ENCODE data around the gene RPE65. TPM values are rescaled to one million over a fixed set of nuclear protein-coding genes. Genes with fewer than 3 reads are reported as not detected.

Gene RPE65
- total RNA-seq, 4 donors from 2014 or later: not detected

DNA sequence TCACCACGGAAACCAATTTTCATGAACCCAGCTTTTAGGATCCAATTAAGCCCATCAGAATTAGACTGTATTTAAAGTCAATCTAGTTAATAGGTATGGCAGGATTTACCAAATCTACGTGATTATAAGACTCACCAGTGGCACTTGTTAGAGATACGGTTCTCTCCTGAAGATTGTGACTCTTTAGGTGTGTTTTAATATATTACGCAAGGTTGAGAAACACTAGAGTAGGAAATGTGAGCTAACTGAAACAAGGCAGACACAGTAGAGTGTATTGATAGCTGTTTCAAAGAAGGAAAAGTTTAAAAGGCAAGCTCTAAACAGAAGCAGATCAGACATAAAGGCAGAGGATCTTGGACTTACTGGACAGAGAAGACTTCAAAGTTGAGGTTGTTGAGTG, 11.2 kb upstream of the RPE65 start:
- no peaks in the 10 kb centered on the region for H3K27me3 ChIP-seq
- no peaks in the 10 kb centered on the region for H3K36me3 ChIP-seq
- H3K27ac ChIP-seq: no peak overlapping the region
- H3K4me1 ChIP-seq: no peaks in the 10 kb centered on the region
- no peak for DNase-seq
- H3K9me3 ChIP-seq: no peaks in the 10 kb centered on the region
- H3K4me3 ChIP-seq: no peak overlapping the region
- TF ChIP-seq, protein P1, sequence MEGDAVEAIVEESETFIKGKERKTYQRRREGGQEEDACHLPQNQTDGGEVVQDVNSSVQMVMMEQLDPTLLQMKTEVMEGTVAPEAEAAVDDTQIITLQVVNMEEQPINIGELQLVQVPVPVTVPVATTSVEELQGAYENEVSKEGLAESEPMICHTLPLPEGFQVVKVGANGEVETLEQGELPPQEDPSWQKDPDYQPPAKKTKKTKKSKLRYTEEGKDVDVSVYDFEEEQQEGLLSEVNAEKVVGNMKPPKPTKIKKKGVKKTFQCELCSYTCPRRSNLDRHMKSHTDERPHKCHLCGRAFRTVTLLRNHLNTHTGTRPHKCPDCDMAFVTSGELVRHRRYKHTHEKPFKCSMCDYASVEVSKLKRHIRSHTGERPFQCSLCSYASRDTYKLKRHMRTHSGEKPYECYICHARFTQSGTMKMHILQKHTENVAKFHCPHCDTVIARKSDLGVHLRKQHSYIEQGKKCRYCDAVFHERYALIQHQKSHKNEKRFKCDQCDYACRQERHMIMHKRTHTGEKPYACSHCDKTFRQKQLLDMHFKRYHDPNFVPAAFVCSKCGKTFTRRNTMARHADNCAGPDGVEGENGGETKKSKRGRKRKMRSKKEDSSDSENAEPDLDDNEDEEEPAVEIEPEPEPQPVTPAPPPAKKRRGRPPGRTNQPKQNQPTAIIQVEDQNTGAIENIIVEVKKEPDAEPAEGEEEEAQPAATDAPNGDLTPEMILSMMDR (IDR thresholded peaks at IDR 0.05): no peak
- no peak for TF ChIP-seq POLR2A (IDR thresholded peaks at IDR 0.05)

DNA sequence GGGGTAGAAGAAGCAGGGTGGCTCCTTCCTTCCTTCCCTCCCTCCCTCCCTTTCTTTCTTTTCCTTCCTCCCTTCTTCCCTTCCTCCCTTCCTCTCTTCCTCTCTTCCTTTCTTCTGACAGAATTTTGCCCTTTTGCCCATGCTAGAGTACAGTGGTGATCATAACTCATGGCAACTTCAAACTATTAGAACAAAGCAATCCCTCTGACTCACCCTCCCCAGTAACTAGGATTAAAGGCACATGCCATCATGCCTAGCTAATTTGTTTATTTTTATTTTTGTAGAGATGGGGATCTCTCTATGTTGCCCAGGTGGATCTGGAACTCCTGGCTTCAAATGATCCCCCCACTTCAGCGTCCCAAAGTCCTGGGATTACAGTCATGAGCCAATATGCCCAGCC, 10.0 kb upstream of the RPE65 start:
- H3K4me1 ChIP-seq: no peaks in the 10 kb centered on the region
- DNase-seq: no peak
- H3K36me3 ChIP-seq: no peaks in the 10 kb centered on the region
- TF ChIP-seq, protein P1 (IDR thresholded peaks at IDR 0.05): no peak
- no peak for TF ChIP-seq POLR2A (IDR thresholded peaks at IDR 0.05)
- no peak overlapping the region for H3K4me3 ChIP-seq
- no peaks in the 10 kb centered on the region for H3K9me3 ChIP-seq
- H3K27me3 ChIP-seq: no peaks in the 10 kb centered on the region
- H3K27ac ChIP-seq: no peak overlapping the region

DNA sequence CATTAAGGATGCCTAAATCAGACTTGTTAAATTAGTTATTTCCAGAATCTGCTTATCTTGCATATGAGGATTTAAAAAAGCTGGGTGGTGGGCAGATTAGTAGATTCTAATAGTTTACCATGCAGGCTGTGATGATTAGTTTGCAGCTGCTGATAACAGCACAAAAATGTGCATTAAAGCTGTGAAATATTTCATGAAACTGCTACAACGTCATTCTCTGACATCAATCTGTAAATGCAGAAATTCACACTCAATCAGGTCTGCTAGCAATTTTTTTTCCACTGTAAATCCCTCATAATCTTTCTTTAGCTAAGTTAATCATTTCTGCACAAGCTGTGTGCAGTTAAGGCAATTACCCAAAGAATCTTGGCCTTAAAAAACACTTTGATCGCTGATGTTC, 9.3 kb upstream of the RPE65 start:
- H3K4me1 ChIP-seq: no peaks in the 10 kb centered on the region
- H3K27ac ChIP-seq: no peak overlapping the region
- no peak overlapping the region for H3K4me3 ChIP-seq
- TF ChIP-seq, protein P1 (IDR thresholded peaks at IDR 0.05): no peak
- no peak for TF ChIP-seq POLR2A (IDR thresholded peaks at IDR 0.05)
- no peaks in the 10 kb centered on the region for H3K27me3 ChIP-seq
- no peak for DNase-seq
- no peaks in the 10 kb centered on the region for H3K36me3 ChIP-seq
- H3K9me3 ChIP-seq: no peaks in the 10 kb centered on the region

DNA sequence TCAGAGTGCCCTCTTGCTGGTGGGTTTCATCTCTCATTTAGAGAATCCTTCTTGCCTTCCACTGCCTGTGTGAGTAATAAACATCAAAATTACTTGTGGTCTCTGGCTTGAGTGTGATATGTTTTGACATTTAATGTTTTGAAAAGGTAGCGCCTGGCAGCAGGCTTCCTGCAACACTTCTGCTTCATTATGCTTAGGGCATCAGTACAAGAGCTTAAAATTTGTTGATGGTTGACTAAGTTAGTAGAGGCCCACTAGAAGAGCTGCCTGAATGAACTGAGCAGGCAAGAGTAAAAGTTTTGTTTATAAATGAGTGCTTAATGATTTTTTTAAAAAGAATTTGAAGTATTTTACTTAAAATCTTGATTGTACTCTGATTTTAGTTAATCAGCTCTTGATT, 6.4 kb upstream of the RPE65 start:
- Histone ChIP-seq H3K4me3 (no peak overlapping the region), H3K36me3 (no peaks in the 10 kb centered on the region), H3K27ac (no peak overlapping the region), H3K4me1 (no peaks in the 10 kb centered on the region), H3K27me3 (no peaks in the 10 kb centered on the region), H3K9me3 (no peaks in the 10 kb centered on the region)
- DNase-seq: no peak
- TF ChIP-seq, protein P1 (IDR thresholded peaks at IDR 0.05): no peak
- no peak for TF ChIP-seq POLR2A (IDR thresholded peaks at IDR 0.05)

DNA sequence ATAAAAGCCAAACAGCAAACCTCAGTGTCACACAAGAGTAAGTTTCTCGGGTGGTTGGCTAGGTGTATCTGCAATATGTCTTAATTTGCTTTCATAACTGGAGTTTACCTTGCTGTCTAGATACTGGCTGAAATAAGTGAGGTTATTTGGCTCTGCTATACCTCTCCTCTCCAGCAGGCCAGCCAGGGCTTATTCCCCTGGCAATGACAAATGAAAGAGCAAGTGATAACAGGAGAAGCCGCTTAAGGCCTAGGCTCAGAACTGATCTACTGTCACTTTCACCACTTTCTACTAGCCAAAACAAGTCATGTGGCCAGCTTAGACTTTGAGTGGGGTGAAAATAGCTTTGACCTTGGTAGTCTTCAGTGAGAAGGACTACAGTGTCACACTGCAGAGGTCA, 4.8 kb upstream of the RPE65 start:
- Histone ChIP-seq H3K27me3 (no peaks in the 10 kb centered on the region), H3K9me3 (no peaks in the 10 kb centered on the region), H3K27ac (no peak overlapping the region), H3K4me1 (no peaks in the 10 kb centered on the region), H3K36me3 (no peaks in the 10 kb centered on the region), H3K4me3 (no peak overlapping the region)
- no peak for DNase-seq
- no peak for TF ChIP-seq POLR2A (IDR thresholded peaks at IDR 0.05)
- TF ChIP-seq, protein P1 (IDR thresholded peaks at IDR 0.05): no peak

GRCh38 chr1:68453060-68453670, 3.4 kb upstream of the RPE65 start:
- no peaks in the 10 kb centered on the region for H3K4me1 ChIP-seq
- H3K4me3 ChIP-seq: no peak overlapping the region
- DNase-seq: no peak
- no peaks in the 10 kb centered on the region for H3K36me3 ChIP-seq
- TF ChIP-seq POLR2A (IDR thresholded peaks at IDR 0.05): no peak
- TF ChIP-seq, protein P1 (IDR thresholded peaks at IDR 0.05): no peak
- no peaks in the 10 kb centered on the region for H3K27me3 ChIP-seq
- no peaks in the 10 kb centered on the region for H3K9me3 ChIP-seq
- H3K27ac ChIP-seq: no peak overlapping the region
